Left ventricle myocardium inferior (tissue), 1 donor: Measurements from ENCODE around the gene HOOK2. TPM values are rescaled to one million over a fixed set of nuclear protein-coding genes. Genes with fewer than 3 reads are reported as not detected.
"Not testable (repeated sequence)": the region's sequence is repeated elsewhere in the genome, so short reads cannot be mapped to it uniquely, and the experiment has no call there.

Source experiments
- DNase-seq: peaks from one replicate; pipeline ENCODE4 v3.0.0-alpha.2; 2020
- H3K27ac ChIP-seq: fragments of 200-600 bp; replicated peaks from 2 replicates; pipeline ENCODE4 v1.8.0; 2021
- H3K27me3 ChIP-seq: fragments of 200-600 bp; 2 replicates; pipeline ENCODE4 v1.8.0; 2021; ENCODE audit warnings: low read depth
- H3K36me3 ChIP-seq: fragments of 200-600 bp; 2 replicates; pipeline ENCODE4 v1.8.0; 2021
- H3K4me1 ChIP-seq: fragments of 200-600 bp; 2 replicates; pipeline ENCODE4 v1.8.0; 2021
- H3K4me3 ChIP-seq: fragments of 200-600 bp; 2 replicates; pipeline ENCODE4 v1.8.0; 2021; ENCODE audit warnings: mild to moderate bottlenecking, moderate library complexity
- H3K9me3 ChIP-seq: fragments of 200-600 bp; replicated peaks from 2 replicates; pipeline ENCODE4 v1.8.0; 2021
- CTCF ChIP-seq: fragments of 200-600 bp; IDR thresholded peaks from 2 replicates; pipeline ENCODE4 v1.8.0; 2021; ENCODE audit warnings: antibody characterized with exemption, mild to moderate bottlenecking, borderline replicate concordance
- intact Hi-C: fragments of 100-400 bp; cut with micrococcal nuclease; formaldehyde crosslinking; loops from one replicate; pipeline ENCODE4 v1.11.0; 2022
- microRNA-seq: library from miRNA; unstranded; fragments of <30 nt; microRNA quantifications from one replicate; pipeline ENCODE4 v1.2.0, GENCODE V29; 2020
- total RNA-seq: library from RNA; stranded (reverse); fragmentation: NEBNext Ultra II Directional; extraction: Animal tissue kit (Norgen Biotek cat#: 25700); gene quantifications from one replicate; pipeline ENCODE4 v1.2.1, GENCODE V29; 2021
- donor health status: DM: no; HTN: yes; CAD: no; lungs with severe emphysema.

The HOOK2 gene
- total RNA-seq, 1 donor from 2014 or later, result 66.3 TPM

- no peak for TF ChIP-seq CTCF
- no peak overlapping the region for H3K4me3 ChIP-seq
- DNase-seq, result no peak
- H3K9me3 ChIP-seq, result no peaks in the 10 kb centered on the region
- H3K27ac ChIP-seq, result no peak overlapping the region
- intact Hi-C loops, result no loop called here
- H3K36me3 ChIP-seq, result peaks cover 87% of the 10 kb centered on the region
- peaks cover 12% of the 10 kb centered on the region for H3K4me1 ChIP-seq
- H3K27me3 ChIP-seq, result no peaks in the 10 kb centered on the region
Measured at GRCh38 chr19:12715102-12715501, 60.2 kb downstream of the HOOK2 start.

- H3K4me3 ChIP-seq, H3K9me3 ChIP-seq, H3K27me3 ChIP-seq, intact Hi-C loops, H3K27ac ChIP-seq, H3K4me1 ChIP-seq, DNase-seq: not testable (repeated sequence)
- H3K36me3 ChIP-seq, result peaks cover 93% of the 10 kb centered on the region
Measured at GRCh38 chr19:12713304-12713703, 62.0 kb downstream of the HOOK2 start.

Small RNAs within 50 kb of the gene (microRNA-seq; reads per million reads assigned to microRNA genes)
- not detected for gene MIR5684

Other genes with a start within 250 kb of the HOOK2 start
- 11.1 TPM for gene ZNF564, start 224.1 kb downstream of the HOOK2 start, total RNA-seq
- 4.1 TPM for gene ZNF490, start 164.7 kb downstream of the HOOK2 start, total RNA-seq
- gene ZNF791, start 164.6 kb downstream of the HOOK2 start, total RNA-seq, result 15.4 TPM
- gene MAN2B1, start 108.8 kb downstream of the HOOK2 start, total RNA-seq, result 26.7 TPM
- 8.4 TPM for gene WDR83, start 108.7 kb downstream of the HOOK2 start, total RNA-seq
- gene DHPS, start 93.7 kb downstream of the HOOK2 start, total RNA-seq, result 50.8 TPM
- gene GNG14, start 87.6 kb downstream of the HOOK2 start, total RNA-seq, result not detected
- 1.8 TPM for gene FBXW9, start 78.9 kb downstream of the HOOK2 start, total RNA-seq
- gene TNPO2, start 51.6 kb downstream of the HOOK2 start, total RNA-seq, result 33.1 TPM
- 122 TPM for gene TRIR, start 40.9 kb downstream of the HOOK2 start, total RNA-seq
- 65.1 TPM for gene GET3, start 38.1 kb downstream of the HOOK2 start, total RNA-seq
- not detected for gene BEST2, start 23.8 kb downstream of the HOOK2 start, total RNA-seq
- 26.7 TPM for gene JUNB, start 15.9 kb upstream of the HOOK2 start, total RNA-seq
- gene PRDX2, start 26.2 kb upstream of the HOOK2 start, total RNA-seq, result 700 TPM
- 2.7 TPM for gene THSD8, start 26.5 kb upstream of the HOOK2 start, total RNA-seq
- 2.5 TPM for gene RNASEH2A, start 31.0 kb upstream of the HOOK2 start, total RNA-seq
- gene RTBDN, start 59.0 kb upstream of the HOOK2 start, total RNA-seq, result not detected
- not detected for gene MAST1, start 63.0 kb upstream of the HOOK2 start, total RNA-seq
- 19.7 TPM for gene DNASE2, start 105.9 kb upstream of the HOOK2 start, total RNA-seq
- not detected for gene KLF1, start 111.6 kb upstream of the HOOK2 start, total RNA-seq
- gene GCDH, start 115.6 kb upstream of the HOOK2 start, total RNA-seq, result 41.8 TPM
- gene SYCE2, start 143.7 kb upstream of the HOOK2 start, total RNA-seq, result not detected
- gene FARSA, start 158.2 kb upstream of the HOOK2 start, total RNA-seq, result 37.8 TPM
- 365 TPM for gene CALR, start 163.1 kb upstream of the HOOK2 start, total RNA-seq
- gene RAD23A, start 170.3 kb upstream of the HOOK2 start, total RNA-seq, result 150 TPM
- gene GADD45GIP1, start 181.7 kb upstream of the HOOK2 start, total RNA-seq, result 31.4 TPM
- 12.7 TPM for gene DAND5, start 194.0 kb upstream of the HOOK2 start, total RNA-seq
- 118 TPM for gene NFIX, start 219.9 kb upstream of the HOOK2 start, total RNA-seq